ENCODE data around the gene EPO.

EPO gene

GRCh38 chr7:100687751-100688300 is 32.4 kb upstream of the EPO start:
- no peak for TF ChIP-seq CTCF (IDR thresholded peaks at IDR 0.05; ENCODE audit: low read depth, low read length, missing control alignments)
- H3K4me3 ChIP-seq (ENCODE audit: low read depth, low read length), result no peak overlapping the region
- DNase-seq (ENCODE audit: low read depth), result no peak

GRCh38 chr7:100688326-100688860 is 31.9 kb upstream of the EPO start:
- H3K4me3 ChIP-seq (ENCODE audit: low read depth, low read length), result no peak overlapping the region
- no peak for TF ChIP-seq CTCF (IDR thresholded peaks at IDR 0.05; ENCODE audit: low read depth, low read length, missing control alignments)
- no peak for DNase-seq (ENCODE audit: low read depth)

- DNase-seq (ENCODE audit: low read depth), result no peak
- peak; percentile 3 for TF ChIP-seq CTCF (IDR thresholded peaks at IDR 0.05; ENCODE audit: low read depth, low read length, missing control alignments)
- no peak overlapping the region for H3K4me3 ChIP-seq (ENCODE audit: low read depth, low read length)
Measured at GRCh38 chr7:100689230-100690135, 30.8 kb upstream of the EPO start.

GRCh38 chr7:100691676-100692577 is 28.3 kb upstream of the EPO start:
- H3K4me3 ChIP-seq (ENCODE audit: low read depth, low read length), result peak overlapping the region; percentile 95
- DNase-seq (ENCODE audit: low read depth), result no peak
- peak; percentile 86 for TF ChIP-seq CTCF (IDR thresholded peaks at IDR 0.05; ENCODE audit: low read depth, low read length, missing control alignments)

DNA sequence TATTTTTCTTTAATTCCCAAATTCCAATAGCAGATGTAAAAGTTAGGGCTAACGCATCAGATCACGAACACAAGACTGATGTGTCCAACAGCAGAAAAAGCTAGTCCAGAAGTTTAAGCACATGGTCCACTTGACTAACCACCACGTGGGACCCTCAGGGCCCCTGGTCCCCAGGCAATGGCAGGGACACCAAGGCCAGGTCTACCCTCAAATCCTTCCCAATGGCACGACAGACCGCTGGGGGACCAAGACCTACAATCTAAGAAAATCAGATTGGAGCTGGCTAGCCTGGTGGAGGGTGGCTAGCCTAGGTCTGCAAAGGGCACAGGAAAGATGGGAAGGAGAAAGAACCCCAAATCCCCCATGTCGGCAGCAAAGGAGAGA is 27.7 kb upstream of the EPO start:
- no peak for DNase-seq (ENCODE audit: low read depth)
- no peak for TF ChIP-seq CTCF (IDR thresholded peaks at IDR 0.05; ENCODE audit: low read depth, low read length, missing control alignments)

DNA sequence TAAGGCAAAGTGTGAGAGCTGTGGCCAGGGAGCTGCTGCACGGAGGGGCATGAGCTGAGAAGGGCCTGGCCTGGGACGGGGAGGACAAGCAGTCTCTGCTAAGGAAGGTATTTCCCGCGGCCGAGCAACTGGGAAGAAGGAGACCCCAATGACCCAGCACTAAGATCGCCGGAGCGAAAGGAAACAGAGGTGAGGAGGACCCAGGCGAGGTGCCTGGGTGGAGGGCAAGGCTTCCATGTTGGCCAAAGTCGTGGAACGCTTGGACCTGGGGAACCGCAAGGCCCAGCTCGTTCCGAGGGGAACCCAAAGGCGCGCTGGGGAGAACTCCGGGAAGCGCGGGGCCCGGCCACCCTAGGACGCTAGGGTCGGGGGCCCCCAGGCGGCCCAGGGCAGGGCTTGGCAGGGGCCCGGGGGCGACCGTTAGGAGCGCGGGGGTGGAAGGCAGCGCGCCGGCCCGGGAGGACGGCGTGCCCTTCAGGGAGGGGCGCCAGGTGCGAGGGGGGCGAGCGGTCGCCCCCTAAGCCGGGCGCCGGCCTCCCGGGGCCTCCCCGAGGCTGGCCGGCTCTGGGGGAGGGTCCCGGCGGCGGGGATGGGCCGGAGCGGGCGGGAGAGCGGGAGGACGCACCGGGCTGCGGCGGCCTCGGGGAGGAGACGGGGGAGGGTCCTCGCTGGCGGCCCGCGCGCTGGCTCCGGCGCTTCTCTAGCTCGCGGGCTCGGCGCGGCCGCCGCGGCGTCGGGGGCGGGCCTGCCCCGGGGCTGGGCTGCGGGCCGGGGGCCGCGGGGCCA is 26.8 kb upstream of the EPO start:
- H3K4me3 ChIP-seq (ENCODE audit: low read depth, low read length), result peak overlapping the region; percentile 95
- TF ChIP-seq CTCF (IDR thresholded peaks at IDR 0.05; ENCODE audit: low read depth, low read length, missing control alignments), result no peak
- DNase-seq (ENCODE audit: low read depth), result no peak

More for the DNA sequence above, 27.7 kb upstream of the EPO start:
- H3K4me3 ChIP-seq (ENCODE audit: low read depth, low read length), result peak overlapping the region; percentile 95

All from GM12864 (cell line).